Measurements from ENCODE around the gene PHLDB1.
"Not testable (repeated sequence)": the region's sequence is repeated elsewhere in the genome, so short reads cannot be mapped to it uniquely, and the experiment has no call there.

PHLDB1 gene

GRCh38 chr11:118660681-118661424, 53.4 kb downstream of the PHLDB1 start:
- DNase-seq = no peak

GRCh38 chr11:118661425-118662301, 54.2 kb downstream of the PHLDB1 start:
- DNase-seq = no peak

- no peak for DNase-seq
These were observed 55.2 kb downstream of the PHLDB1 start for GRCh38 chr11:118662401-118663271.

- DNase-seq = no peak
These were observed 56.0 kb downstream of the PHLDB1 start for GRCh38 chr11:118663381-118663780.

GRCh38 chr11:118663902-118664301, 56.5 kb downstream of the PHLDB1 start:
- no peak for DNase-seq

GRCh38 chr11:118666371-118666770, 59.0 kb downstream of the PHLDB1 start:
- DNase-seq = no peak

- no peak for DNase-seq
These were observed 62.6 kb downstream of the PHLDB1 start for GRCh38 chr11:118670063-118670462.

GRCh38 chr11:118671254-118671653, 63.8 kb downstream of the PHLDB1 start:
- no peak for DNase-seq

- no peak for DNase-seq
These were observed 65.4 kb downstream of the PHLDB1 start for GRCh38 chr11:118672846-118673245.

- no peak for DNase-seq
These were observed 66.1 kb downstream of the PHLDB1 start for GRCh38 chr11:118673361-118674081.

- DNase-seq = no peak
These were observed 66.6 kb downstream of the PHLDB1 start for GRCh38 chr11:118674082-118674435.

- DNase-seq = no peak
These were observed 70.6 kb downstream of the PHLDB1 start for GRCh38 chr11:118677977-118678376.

- not testable (repeated sequence) for DNase-seq
These were observed 71.5 kb downstream of the PHLDB1 start for GRCh38 chr11:118678908-118679307.

- no peak for DNase-seq
These were observed 72.1 kb downstream of the PHLDB1 start, which contains the start of gene TREH for GRCh38 chr11:118679483-118679882. TSS of gene TREH (minus strand) at chr11:118679650. CDS start at chr11:118679627, 23 bp downstream.

- DNase-seq = no peak
These were observed 75.0 kb downstream of the PHLDB1 start for GRCh38 chr11:118682372-118682771.

GRCh38 chr11:118682939-118683338, 75.5 kb downstream of the PHLDB1 start:
- not testable (repeated sequence) for DNase-seq

- no peak for DNase-seq
These were observed 76.8 kb downstream of the PHLDB1 start for GRCh38 chr11:118684187-118684586.

GRCh38 chr11:118687906-118688305, 80.5 kb downstream of the PHLDB1 start:
- DNase-seq = no peak

- DNase-seq = not testable (repeated sequence)
These were observed 80.9 kb downstream of the PHLDB1 start for GRCh38 chr11:118688339-118688738.

GRCh38 chr11:118688851-118689502, 81.6 kb downstream of the PHLDB1 start:
- no peak for DNase-seq

GRCh38 chr11:118689503-118689851, 82.1 kb downstream of the PHLDB1 start:
- no peak for DNase-seq
